Thyroid gland (tissue), 4 donors: ENCODE data around the gene SLC2A4. TPM values are rescaled to one million over a fixed set of nuclear protein-coding genes. Genes with fewer than 3 reads are reported as not detected.

Experiments
- DNase-seq, 2 donors: peaks; one replicate each; pipeline ENCODE4 v3.0.0-alpha.2; 2019
- H3K27ac ChIP-seq, 3 donors: fragments of 200-600 bp; sonication (generic); 1 replicate in 2 of 3; 2 replicates in 1 of 3; pipeline ENCODE4 v1.5.1; 2016 to 2019; ENCODE audit warnings: mild to moderate bottlenecking in 1 of 3, moderate library complexity in 1 of 3
- H3K27me3 ChIP-seq: fragments of 200-600 bp; sonication (generic); one replicate; pipeline ENCODE4 v1.5.1; 2019
- H3K36me3 ChIP-seq, 2 donors: fragments of 200-600 bp; sonication (generic); one replicate each; pipeline ENCODE4 v1.5.1; 2016 to 2019
- H3K4me1 ChIP-seq, 2 donors: fragments of 200-600 bp; sonication (generic); one replicate each; pipeline ENCODE4 v1.5.1; 2017 to 2019
- H3K4me3 ChIP-seq, 3 donors: fragments of 200-600 bp; sonication (generic); replicated peaks in 1 of 3; 1 replicate in 2 of 3; 2 replicates in 1 of 3; pipeline ENCODE4 v1.5.1; 2016; ENCODE audit warnings: mild to moderate bottlenecking in 1 of 3
- H3K9me3 ChIP-seq: fragments of 200-600 bp; sonication (generic); one replicate; pipeline ENCODE4 v1.5.1; 2017
- POLR2A ChIP-seq, 2 donors: fragments of 450-650 bp; IDR thresholded peaks; one replicate each; pipeline ENCODE4 v1.6.1; 2017; ENCODE audit warnings: antibody characterized with exemption in 2 of 2, mild to moderate bottlenecking in 2 of 2, moderate library complexity in 1 of 2
- WGBS, 2 donors: methylation state at CpG; one replicate each; pipeline ENCODE4 v1.1.5; 2017; 5-methylcytosine and 5-hydroxymethylcytosine counted together
- intact Hi-C: fragments of 100-400 bp; cut with DNase I; formaldehyde crosslinking; loops from one replicate; pipeline ENCODE4 v1.15.1; 2023
- total RNA-seq, 4 donors: library from RNA; depleted of rRNA; stranded (reverse); fragments of >200 nt; gene quantifications; one replicate each; pipeline ENCODE4 v1.2.3, GENCODE V29; 2016
- TF ChIP-seq, protein P1 (sequence below), 6 experiments: fragments of 200-600 bp in 3 of 6; fragments of 450-650 bp in 3 of 6; sonication (generic) in 3 of 6; IDR thresholded peaks; one replicate each; pipeline ENCODE4 v1.5.1; 2016 to 2019; ENCODE audit warnings: antibody characterized with exemption in 6 of 6, mild to moderate bottlenecking in 2 of 6, inconsistent platforms in 1 of 6, moderate library complexity in 1 of 6

The SLC2A4 gene
- total RNA-seq, 4 donors from 2014 or later: 2.5 to 14.6 (median 3.9) TPM

DNA sequence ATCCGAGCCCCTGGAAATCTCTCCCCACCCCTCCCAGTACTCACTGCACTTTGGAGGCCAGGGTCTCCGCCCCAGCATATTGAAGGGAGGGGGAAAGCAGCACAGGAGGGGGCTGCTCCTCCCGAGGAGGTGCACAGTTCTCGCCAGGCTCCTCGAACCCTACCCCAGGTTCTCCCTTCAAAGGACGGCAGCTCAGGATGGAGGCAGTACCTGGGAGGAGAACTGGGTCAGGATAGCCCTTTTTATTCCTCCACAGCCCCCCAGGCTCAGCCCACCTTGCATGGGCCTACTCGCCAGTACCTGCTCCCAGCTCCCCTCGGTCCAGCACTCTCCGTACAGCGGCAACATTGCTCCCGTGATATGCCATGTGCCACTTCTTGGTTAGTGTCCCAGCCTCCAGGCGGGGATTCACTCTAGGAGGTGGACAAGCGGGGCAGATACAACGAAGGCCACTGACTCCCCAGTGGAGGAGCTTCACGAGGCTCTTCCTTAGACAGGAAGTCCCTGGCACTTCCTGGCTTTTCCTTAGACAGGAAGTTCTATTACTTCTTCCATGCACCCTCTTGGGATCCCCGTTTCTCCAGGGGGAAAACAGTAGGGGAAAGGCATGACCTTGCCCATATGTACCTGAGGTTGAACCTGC lies 35.8 kb downstream of the SLC2A4 start:
- no peak for TF ChIP-seq POLR2A (IDR thresholded peaks at IDR 0.05)
- TF ChIP-seq, protein P1, sequence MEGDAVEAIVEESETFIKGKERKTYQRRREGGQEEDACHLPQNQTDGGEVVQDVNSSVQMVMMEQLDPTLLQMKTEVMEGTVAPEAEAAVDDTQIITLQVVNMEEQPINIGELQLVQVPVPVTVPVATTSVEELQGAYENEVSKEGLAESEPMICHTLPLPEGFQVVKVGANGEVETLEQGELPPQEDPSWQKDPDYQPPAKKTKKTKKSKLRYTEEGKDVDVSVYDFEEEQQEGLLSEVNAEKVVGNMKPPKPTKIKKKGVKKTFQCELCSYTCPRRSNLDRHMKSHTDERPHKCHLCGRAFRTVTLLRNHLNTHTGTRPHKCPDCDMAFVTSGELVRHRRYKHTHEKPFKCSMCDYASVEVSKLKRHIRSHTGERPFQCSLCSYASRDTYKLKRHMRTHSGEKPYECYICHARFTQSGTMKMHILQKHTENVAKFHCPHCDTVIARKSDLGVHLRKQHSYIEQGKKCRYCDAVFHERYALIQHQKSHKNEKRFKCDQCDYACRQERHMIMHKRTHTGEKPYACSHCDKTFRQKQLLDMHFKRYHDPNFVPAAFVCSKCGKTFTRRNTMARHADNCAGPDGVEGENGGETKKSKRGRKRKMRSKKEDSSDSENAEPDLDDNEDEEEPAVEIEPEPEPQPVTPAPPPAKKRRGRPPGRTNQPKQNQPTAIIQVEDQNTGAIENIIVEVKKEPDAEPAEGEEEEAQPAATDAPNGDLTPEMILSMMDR (IDR thresholded peaks at IDR 0.05): no peak
- 87 to 95% methylated on average over 15 to 16 of the region's 16 CpGs for WGBS, 2 donors
- peaks cover 55 to 57% of the 10 kb centered on the region in 2 donors for H3K36me3 ChIP-seq
- peaks cover 10 to 26% of the 10 kb centered on the region in 2 donors for H3K4me1 ChIP-seq
- H3K9me3 ChIP-seq: no peaks in the 10 kb centered on the region
- no peak for DNase-seq
- no peak overlapping the region for H3K27ac ChIP-seq
- no peak overlapping the region for H3K4me3 ChIP-seq
- no peaks in the 10 kb centered on the region for H3K27me3 ChIP-seq
- intact Hi-C loops: no loop called here

DNA sequence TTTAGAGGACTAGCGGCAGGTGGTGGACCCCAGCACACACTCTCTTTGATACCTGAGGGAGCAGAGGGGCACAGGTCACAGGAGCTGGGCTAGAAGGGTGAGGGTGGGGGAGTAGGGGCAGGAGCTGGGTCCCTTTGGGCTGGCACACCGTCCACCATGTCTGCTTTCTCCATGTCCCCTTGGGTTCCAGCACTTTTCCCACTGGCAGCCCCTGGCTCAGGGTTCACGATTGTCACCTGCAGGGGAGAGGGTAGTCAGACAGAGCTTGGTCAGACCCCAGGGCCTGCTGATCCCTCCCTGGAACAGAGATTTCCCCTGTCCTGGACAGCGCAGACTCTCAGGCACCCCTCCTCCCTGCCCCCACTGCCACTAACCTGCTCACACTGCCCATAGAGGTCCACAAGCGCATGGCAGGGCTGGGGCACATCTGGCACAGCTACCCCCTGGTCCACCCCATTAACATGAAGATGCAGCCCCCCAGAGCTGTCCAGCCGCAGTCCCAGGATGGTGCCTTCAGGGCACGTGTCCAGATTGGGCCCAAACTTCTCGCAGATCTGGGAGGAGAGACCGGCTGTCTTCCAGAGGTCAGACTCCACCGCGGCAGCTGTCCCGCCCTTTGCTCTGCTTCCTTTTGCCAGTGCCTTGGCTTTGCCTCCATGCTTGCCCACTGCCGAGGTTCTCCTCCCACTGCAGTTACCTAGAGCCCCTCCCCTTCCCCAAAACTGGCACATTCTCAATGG lies 36.8 kb downstream of the SLC2A4 start:
- WGBS, 2 donors: 85 to 97% methylated on average over 11 to 12 of the region's 13 CpGs
- TF ChIP-seq POLR2A (IDR thresholded peaks at IDR 0.05): no peak
- TF ChIP-seq, protein P1 (IDR thresholded peaks at IDR 0.05): no peak
- no peak for DNase-seq
- H3K36me3 ChIP-seq: peaks cover 54 to 57% of the 10 kb centered on the region in 2 donors
- H3K27ac ChIP-seq: no peak overlapping the region
- no peak overlapping the region for H3K4me3 ChIP-seq
- H3K9me3 ChIP-seq: no peaks in the 10 kb centered on the region
- intact Hi-C loops: no loop called here
- H3K27me3 ChIP-seq: no peaks in the 10 kb centered on the region
- H3K4me1 ChIP-seq: peaks cover 10 to 20% of the 10 kb centered on the region in 2 donors

DNA sequence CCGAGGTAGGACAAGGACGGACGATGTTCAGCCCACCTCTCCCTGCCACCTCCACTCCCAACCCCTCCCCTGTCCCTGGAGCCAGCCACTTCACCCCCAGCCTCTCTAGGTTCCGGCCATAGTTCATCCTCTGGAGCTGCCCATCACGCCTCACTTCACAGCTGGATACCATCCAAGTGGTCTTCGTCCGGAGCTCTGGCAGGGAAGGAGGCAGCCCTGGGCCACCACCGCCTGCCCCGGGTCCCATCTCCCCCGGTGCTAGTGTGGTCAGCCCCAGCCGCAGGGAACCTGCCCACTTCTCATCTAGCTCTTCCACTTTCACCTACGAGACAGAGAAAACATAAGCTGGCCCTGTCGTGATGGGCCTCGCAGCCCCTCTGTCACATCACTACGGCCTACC lies 39.9 kb downstream of the SLC2A4 start:
- Histone ChIP-seq H3K36me3 (peaks cover 64% of the 10 kb centered on the region in 2 donors), H3K4me1 (no peaks in the 10 kb centered on the region), H3K27me3 (no peaks in the 10 kb centered on the region), H3K4me3 (no peak overlapping the region), H3K27ac (no peak overlapping the region), H3K9me3 (no peaks in the 10 kb centered on the region)
- intact Hi-C loops: no loop called here
- no peak for TF ChIP-seq POLR2A (IDR thresholded peaks at IDR 0.05)
- DNase-seq: no peak
- 72 to 80% methylated on average over 6 to 13 of the region's 15 CpGs for WGBS, 2 donors

DNA sequence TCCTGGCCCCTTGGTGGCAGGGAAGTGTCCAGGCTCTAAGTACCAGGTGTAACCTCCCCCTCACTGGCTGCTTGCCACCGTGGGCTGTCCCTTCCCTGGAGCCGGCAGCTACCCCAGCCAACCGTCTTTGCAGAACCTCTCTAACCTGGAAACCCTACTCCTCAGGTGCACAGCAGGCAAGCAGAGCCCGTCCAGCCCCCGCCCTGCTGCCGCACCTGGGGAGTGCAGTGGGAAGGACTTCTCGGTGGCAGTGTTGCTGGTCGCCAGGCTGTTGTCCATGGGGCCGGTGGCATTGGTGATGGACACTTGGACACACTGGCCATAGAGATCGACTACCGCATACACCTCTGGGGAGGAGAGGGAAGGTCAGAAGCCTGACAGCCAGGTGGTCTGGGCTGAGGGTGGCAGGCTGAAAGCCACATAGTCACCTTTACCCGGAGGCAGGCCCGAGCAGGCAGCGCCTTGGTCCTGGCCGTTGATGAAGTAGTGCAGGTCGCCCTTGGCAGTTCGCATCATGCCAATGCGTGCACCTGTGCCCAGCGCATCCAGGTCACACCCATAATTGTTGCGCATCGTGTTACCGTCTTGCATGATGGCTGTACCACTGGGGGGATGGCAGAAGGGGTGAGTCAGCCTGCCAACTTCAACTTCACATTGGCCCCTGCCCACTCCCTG lies 41.1 kb downstream of the SLC2A4 start:
- Histone ChIP-seq H3K4me3 (no peak overlapping the region), H3K9me3 (no peaks in the 10 kb centered on the region), H3K27ac (no peak overlapping the region), H3K36me3 (peaks cover 58 to 60% of the 10 kb centered on the region in 2 donors), H3K27me3 (no peaks in the 10 kb centered on the region), H3K4me1 (no peaks in the 10 kb centered on the region)
- no peak for DNase-seq
- 93 to 96% methylated on average over 10 to 20 of the region's 22 CpGs for WGBS, 2 donors
- intact Hi-C loops: no loop called here
- TF ChIP-seq POLR2A (IDR thresholded peaks at IDR 0.05): no peak
- TF ChIP-seq, protein P1 (IDR thresholded peaks at IDR 0.05): no peak

DNA sequence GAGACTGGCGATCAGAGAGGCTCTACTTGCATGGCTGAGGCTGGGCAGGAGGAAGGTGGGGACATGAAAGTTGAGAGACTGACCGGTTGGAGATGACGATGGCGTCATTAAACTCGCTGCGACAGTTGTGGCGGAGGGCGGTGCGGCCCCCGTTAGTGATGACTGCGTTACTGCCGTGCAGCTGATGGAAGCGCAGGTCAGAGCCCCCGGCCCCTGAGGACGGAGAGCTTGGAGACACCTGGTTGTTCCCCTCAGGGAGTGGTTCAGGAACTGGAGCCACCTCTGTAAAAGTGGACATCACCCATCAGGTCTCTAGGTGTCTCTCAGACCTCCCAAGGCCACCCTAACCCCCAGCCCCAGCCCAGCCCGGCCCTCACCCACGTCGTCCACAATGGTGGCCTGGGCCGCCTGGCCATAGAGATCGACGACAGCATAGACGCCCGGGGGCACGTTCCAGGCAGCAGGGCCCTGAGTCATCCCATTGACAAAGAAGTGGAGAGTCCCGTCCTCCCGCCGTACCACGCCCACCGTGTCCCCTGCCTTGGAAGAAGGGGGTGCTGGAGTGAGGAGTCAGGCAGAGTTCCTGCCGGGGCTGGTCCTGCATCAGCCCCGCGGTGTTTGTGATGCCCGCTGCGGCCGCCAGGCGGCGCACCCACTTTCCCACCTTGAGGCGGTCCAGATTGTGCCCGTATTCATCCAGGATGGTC lies 42.4 kb downstream of the SLC2A4 start:
- H3K27ac ChIP-seq: no peak overlapping the region
- 69 to 72% methylated on average over 30 to 37 of the region's 39 CpGs for WGBS, 2 donors
- peak; percentile 35 to 46 for DNase-seq

More for the DNA sequence above, 42.4 kb downstream of the SLC2A4 start:
- H3K27me3 ChIP-seq: no peaks in the 10 kb centered on the region
- H3K36me3 ChIP-seq: peaks cover 46 to 49% of the 10 kb centered on the region in 2 donors
- H3K9me3 ChIP-seq: no peaks in the 10 kb centered on the region
- intact Hi-C loops: no loop called here
- H3K4me3 ChIP-seq: no peak overlapping the region
- TF ChIP-seq POLR2A (IDR thresholded peaks at IDR 0.05): no peak
- TF ChIP-seq, protein P1 (IDR thresholded peaks at IDR 0.05): peak in 5 of 6 experiments; percentile 41 to 58 (median 48)
- peaks cover 0 to 8% of the 10 kb centered on the region in 2 donors for H3K4me1 ChIP-seq
